ENCODE data around the gene CLDN5.

The CLDN5 gene

DNA sequence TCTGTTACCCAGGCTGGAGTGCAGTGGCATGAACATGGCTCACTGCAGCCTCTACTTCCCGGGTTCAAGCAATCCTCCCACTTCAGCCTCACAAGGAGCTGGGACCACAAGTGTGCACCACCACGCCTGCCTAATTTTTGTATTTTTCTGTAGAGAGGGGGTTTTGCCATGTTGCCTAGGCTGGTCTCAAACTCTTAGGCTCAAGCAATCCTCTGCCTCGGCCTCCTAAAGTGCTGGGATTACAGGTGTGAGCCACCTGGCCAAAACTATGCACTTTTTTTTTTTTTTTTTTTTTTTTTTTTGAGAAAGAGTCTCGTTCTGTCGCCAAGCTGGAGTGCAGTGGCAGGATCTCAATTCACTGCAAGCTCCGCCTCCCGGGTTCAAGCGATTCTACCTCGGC, 12.4 kb upstream of the CLDN5 start:
- Histone ChIP-seq H3K4me2 (ENCODE audit: low read depth, low read length) (no peak overlapping the region), H3K9ac (ENCODE audit: low read length) (no peak overlapping the region), H4K20me1 (ENCODE audit: insufficient read depth, low read length) (no peaks in the 10 kb centered on the region), H3K36me3 (replicated peaks; ENCODE audit: insufficient read depth, low read length) (no peaks in the 10 kb centered on the region), H3K27me3 (replicated peaks; ENCODE audit: insufficient read depth, low read length) (no peaks in the 10 kb centered on the region), H3K9me2 (replicated peaks; ENCODE audit: insufficient read depth, low read length) (no peaks in the 10 kb centered on the region), H2AFZ (ENCODE audit: low read length) (no peak overlapping the region), H3K4me1 (ENCODE audit: low read length) (no peaks in the 10 kb centered on the region), H3K27ac (ENCODE audit: low read length) (no peak overlapping the region), H3K79me2 (ENCODE audit: low read length) (no peaks in the 10 kb centered on the region), H3K4me3 (ENCODE audit: low read length) (no peak overlapping the region), H3F3A (ENCODE audit: insufficient read depth, low read length) (no peaks in the 10 kb centered on the region), H3K9me3 (replicated peaks; ENCODE audit: insufficient read depth, low read length) (no peaks in the 10 kb centered on the region)
- no peak for DNase-seq
- TF ChIP-seq EZH2 (optimal IDR thresholded peaks at IDR 0.05; ENCODE audit: low read depth, low read length) (no peak), EZH2phosphoT487 (IDR thresholded peaks at IDR 0.05; ENCODE audit: low read length) (no peak)
- TF ChIP-seq, protein P1, sequence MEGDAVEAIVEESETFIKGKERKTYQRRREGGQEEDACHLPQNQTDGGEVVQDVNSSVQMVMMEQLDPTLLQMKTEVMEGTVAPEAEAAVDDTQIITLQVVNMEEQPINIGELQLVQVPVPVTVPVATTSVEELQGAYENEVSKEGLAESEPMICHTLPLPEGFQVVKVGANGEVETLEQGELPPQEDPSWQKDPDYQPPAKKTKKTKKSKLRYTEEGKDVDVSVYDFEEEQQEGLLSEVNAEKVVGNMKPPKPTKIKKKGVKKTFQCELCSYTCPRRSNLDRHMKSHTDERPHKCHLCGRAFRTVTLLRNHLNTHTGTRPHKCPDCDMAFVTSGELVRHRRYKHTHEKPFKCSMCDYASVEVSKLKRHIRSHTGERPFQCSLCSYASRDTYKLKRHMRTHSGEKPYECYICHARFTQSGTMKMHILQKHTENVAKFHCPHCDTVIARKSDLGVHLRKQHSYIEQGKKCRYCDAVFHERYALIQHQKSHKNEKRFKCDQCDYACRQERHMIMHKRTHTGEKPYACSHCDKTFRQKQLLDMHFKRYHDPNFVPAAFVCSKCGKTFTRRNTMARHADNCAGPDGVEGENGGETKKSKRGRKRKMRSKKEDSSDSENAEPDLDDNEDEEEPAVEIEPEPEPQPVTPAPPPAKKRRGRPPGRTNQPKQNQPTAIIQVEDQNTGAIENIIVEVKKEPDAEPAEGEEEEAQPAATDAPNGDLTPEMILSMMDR (IDR thresholded peaks at IDR 0.05; ENCODE audit: low read length): no peak

DNA sequence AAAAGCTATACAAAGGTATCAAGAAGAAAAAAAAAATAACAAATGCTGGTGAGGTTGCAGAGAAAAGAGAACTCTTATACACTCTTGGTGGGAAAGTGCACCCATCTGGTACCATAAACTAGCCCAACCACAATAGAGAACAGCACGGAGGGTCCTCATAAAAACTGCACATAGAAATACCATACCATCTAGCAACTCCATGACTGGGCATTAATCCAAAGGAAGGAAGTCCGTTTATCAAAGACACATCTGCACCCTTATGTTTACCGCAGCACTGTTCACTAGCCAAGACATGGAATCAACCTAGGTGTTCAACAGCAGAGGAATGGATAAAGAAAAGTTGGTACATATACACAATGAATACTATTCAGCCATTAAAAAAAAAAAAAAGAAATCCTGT, 10.8 kb upstream of the CLDN5 start:
- H3K79me2 ChIP-seq (ENCODE audit: low read length): no peaks in the 10 kb centered on the region
- H3K9me3 ChIP-seq (replicated peaks; ENCODE audit: insufficient read depth, low read length): no peaks in the 10 kb centered on the region
- TF ChIP-seq, protein P1 (IDR thresholded peaks at IDR 0.05; ENCODE audit: low read length): no peak
- TF ChIP-seq EZH2 (optimal IDR thresholded peaks at IDR 0.05; ENCODE audit: low read depth, low read length) (no peak), EZH2phosphoT487 (IDR thresholded peaks at IDR 0.05; ENCODE audit: low read length) (no peak)
- H3K27ac ChIP-seq (ENCODE audit: low read length): no peak overlapping the region
- no peak overlapping the region for H2AFZ ChIP-seq (ENCODE audit: low read length)
- H3K9me2 ChIP-seq (replicated peaks; ENCODE audit: insufficient read depth, low read length): no peaks in the 10 kb centered on the region
- no peaks in the 10 kb centered on the region for H3F3A ChIP-seq (ENCODE audit: insufficient read depth, low read length)
- no peaks in the 10 kb centered on the region for H3K27me3 ChIP-seq (replicated peaks; ENCODE audit: insufficient read depth, low read length)
- no peak overlapping the region for H3K4me3 ChIP-seq (ENCODE audit: low read length)
- no peak overlapping the region for H3K4me2 ChIP-seq (ENCODE audit: low read depth, low read length)
- H3K36me3 ChIP-seq (replicated peaks; ENCODE audit: insufficient read depth, low read length): no peaks in the 10 kb centered on the region
- H3K4me1 ChIP-seq (ENCODE audit: low read length): no peaks in the 10 kb centered on the region
- H3K9ac ChIP-seq (ENCODE audit: low read length): no peak overlapping the region
- no peak for DNase-seq
- H4K20me1 ChIP-seq (ENCODE audit: insufficient read depth, low read length): no peaks in the 10 kb centered on the region

DNA sequence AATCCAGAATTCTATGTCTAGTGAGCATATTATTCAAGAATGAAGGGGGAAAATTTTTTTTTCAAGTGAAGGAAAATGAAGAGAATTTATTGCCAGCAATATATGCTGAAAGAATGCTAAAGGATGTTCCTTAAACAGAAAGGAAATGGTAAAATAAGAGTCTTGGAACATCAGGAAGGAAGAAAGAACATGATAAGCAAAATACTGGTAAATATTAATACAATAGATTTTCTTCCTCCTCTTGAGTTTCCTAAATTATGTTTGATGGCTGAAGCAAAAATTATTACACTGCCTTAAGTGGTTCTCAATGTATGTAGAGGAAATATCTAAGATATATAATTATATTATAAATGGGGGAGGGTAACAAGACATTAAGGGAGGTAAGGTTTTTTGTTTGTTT, 9.6 kb upstream of the CLDN5 start:
- Histone ChIP-seq H3K9ac (ENCODE audit: low read length) (no peak overlapping the region), H3K36me3 (replicated peaks; ENCODE audit: insufficient read depth, low read length) (no peaks in the 10 kb centered on the region), H3K9me3 (replicated peaks; ENCODE audit: insufficient read depth, low read length) (no peaks in the 10 kb centered on the region), H3K4me1 (ENCODE audit: low read length) (no peaks in the 10 kb centered on the region), H3K4me2 (ENCODE audit: low read depth, low read length) (no peak overlapping the region), H3K27ac (ENCODE audit: low read length) (no peak overlapping the region), H4K20me1 (ENCODE audit: insufficient read depth, low read length) (no peaks in the 10 kb centered on the region), H3K9me2 (replicated peaks; ENCODE audit: insufficient read depth, low read length) (no peaks in the 10 kb centered on the region), H3F3A (ENCODE audit: insufficient read depth, low read length) (no peaks in the 10 kb centered on the region), H3K79me2 (ENCODE audit: low read length) (no peaks in the 10 kb centered on the region), H2AFZ (ENCODE audit: low read length) (no peak overlapping the region), H3K27me3 (replicated peaks; ENCODE audit: insufficient read depth, low read length) (no peaks in the 10 kb centered on the region), H3K4me3 (ENCODE audit: low read length) (no peak overlapping the region)
- DNase-seq: no peak
- TF ChIP-seq EZH2 (optimal IDR thresholded peaks at IDR 0.05; ENCODE audit: low read depth, low read length) (no peak), EZH2phosphoT487 (IDR thresholded peaks at IDR 0.05; ENCODE audit: low read length) (no peak)
- TF ChIP-seq, protein P1 (IDR thresholded peaks at IDR 0.05; ENCODE audit: low read length): no peak
